ENCODE measurements around the gene PKP3. TPM values are rescaled to one million over a fixed set of nuclear protein-coding genes. Genes with fewer than 3 reads are reported as not detected.

PKP3 gene
- total and polyA plus RNA-seq, 7 donors, result 0.10 to 0.75 (median 0.15) TPM; not detected in 2

DNA sequence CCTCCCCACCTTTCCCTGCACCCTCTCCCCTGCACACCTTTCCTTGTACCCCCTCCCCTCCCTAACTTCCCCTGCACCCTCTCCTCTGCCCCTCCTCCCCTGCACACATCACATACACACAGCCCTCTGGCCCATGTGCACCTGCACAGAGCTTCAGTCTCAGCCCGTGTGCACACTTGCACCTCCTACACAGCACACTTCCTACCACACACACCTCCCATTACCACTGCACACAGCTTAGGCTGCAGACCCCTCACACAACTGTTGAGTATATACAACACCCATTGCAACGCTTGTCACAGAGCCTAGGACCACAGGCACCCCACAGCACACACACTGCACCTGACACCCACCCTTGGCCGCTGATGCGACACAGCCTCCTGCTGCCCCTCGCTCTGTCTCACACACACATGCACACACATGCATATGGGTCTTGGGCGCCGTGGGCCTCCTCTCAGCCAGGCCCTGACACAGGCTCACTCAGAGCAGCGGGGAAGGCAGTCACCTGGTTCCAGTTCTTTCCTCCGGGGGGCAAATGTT lies 20.4 kb downstream of the PKP3 start:
- WGBS, 3 donors, result 48 to 60% (median 54%) methylated on average over 9 of the region's 9 CpGs
- DNase-seq (peak in 1 of 2 donors; percentile 50), ATAC-seq (peak in 1 of 4 donors; percentile 11)
- H3K9me3 ChIP-seq, result no peaks in the 10 kb centered on the region
- TF ChIP-seq, protein P1, sequence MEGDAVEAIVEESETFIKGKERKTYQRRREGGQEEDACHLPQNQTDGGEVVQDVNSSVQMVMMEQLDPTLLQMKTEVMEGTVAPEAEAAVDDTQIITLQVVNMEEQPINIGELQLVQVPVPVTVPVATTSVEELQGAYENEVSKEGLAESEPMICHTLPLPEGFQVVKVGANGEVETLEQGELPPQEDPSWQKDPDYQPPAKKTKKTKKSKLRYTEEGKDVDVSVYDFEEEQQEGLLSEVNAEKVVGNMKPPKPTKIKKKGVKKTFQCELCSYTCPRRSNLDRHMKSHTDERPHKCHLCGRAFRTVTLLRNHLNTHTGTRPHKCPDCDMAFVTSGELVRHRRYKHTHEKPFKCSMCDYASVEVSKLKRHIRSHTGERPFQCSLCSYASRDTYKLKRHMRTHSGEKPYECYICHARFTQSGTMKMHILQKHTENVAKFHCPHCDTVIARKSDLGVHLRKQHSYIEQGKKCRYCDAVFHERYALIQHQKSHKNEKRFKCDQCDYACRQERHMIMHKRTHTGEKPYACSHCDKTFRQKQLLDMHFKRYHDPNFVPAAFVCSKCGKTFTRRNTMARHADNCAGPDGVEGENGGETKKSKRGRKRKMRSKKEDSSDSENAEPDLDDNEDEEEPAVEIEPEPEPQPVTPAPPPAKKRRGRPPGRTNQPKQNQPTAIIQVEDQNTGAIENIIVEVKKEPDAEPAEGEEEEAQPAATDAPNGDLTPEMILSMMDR (IDR thresholded peaks at IDR 0.05), result no peak
- H3K36me3 ChIP-seq (ENCODE audit: insufficient read depth in 1 of 2, low read depth in 1 of 2), result no peaks in the 10 kb centered on the region
- H3K27ac ChIP-seq, result no peak overlapping the region
- intact Hi-C loops (cut with DNase I), result no loop called here
- no peaks in the 10 kb centered on the region for H3K4me1 ChIP-seq
- H3K27me3 ChIP-seq (ENCODE audit: insufficient read depth in 3 of 3, low read length in 2 of 3), result peaks cover 0 to 54% (median 12%) of the 10 kb centered on the region in 3 donors
- H3K4me3 ChIP-seq, result peak overlapping the region; percentile 56

DNA sequence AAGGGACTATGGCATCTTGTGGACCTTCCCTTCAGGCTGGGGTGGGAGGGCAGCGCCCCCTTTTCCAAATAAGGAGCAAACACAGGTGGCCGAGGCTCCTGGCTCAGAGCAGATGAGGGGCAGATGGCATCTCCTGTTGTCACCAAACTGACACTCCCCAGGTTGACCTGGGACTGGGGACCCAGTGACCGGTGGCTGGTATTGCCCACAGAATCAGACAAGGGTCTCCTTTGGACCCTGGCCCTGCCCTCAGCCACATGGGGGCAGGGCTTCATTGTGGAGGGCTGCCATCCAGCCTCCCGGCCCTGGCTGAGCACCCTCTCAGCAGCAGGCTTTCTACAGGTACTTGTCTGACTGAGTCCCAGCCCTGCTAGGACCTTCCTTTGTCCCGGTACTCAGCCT lies 21.6 kb downstream of the PKP3 start:
- DNase-seq (peak in 1 of 2 donors; percentile 8), ATAC-seq (no peak)
- Histone ChIP-seq H3K27me3 (ENCODE audit: insufficient read depth in 3 of 3, low read length in 2 of 3) (peaks cover 0 to 58% (median 17%) of the 10 kb centered on the region in 3 donors), H3K4me3 (peak overlapping the region; percentile 41), H3K4me1 (no peaks in the 10 kb centered on the region), H3K36me3 (ENCODE audit: insufficient read depth in 1 of 2, low read depth in 1 of 2) (no peaks in the 10 kb centered on the region), H3K27ac (peak overlapping the region; percentile 41), H3K9me3 (no peaks in the 10 kb centered on the region)
- TF ChIP-seq, protein P1 (IDR thresholded peaks at IDR 0.05), result no peak
- 47 to 66% (median 62%) methylated on average over 5 of the region's 5 CpGs for WGBS, 3 donors
- intact Hi-C loops (cut with DNase I), result no loop called here

GRCh38 chr11:416051-416756 lies 22.2 kb downstream of the PKP3 start:
- peak overlapping the region; percentile 65 for H3K27ac ChIP-seq
- peaks cover 0 to 58% (median 17%) of the 10 kb centered on the region in 3 donors for H3K27me3 ChIP-seq (ENCODE audit: insufficient read depth in 3 of 3, low read length in 2 of 3)
- H3K9me3 ChIP-seq, result no peaks in the 10 kb centered on the region
- TF ChIP-seq, protein P1 (IDR thresholded peaks at IDR 0.05), result no peak
- ATAC-seq, result peak in 1 of 4 donors; percentile 5
- intact Hi-C loops (cut with DNase I), result no loop called here
- DNase-seq, result peak in 1 of 2 donors; percentile 10
- no peaks in the 10 kb centered on the region for H3K36me3 ChIP-seq (ENCODE audit: insufficient read depth in 1 of 2, low read depth in 1 of 2)
- H3K4me1 ChIP-seq, result no peaks in the 10 kb centered on the region
- peak overlapping the region; percentile 64 for H3K4me3 ChIP-seq
- 11 to 12% (median 12%) methylated on average over 32 to 45 of the region's 45 CpGs for WGBS, 3 donors

DNA sequence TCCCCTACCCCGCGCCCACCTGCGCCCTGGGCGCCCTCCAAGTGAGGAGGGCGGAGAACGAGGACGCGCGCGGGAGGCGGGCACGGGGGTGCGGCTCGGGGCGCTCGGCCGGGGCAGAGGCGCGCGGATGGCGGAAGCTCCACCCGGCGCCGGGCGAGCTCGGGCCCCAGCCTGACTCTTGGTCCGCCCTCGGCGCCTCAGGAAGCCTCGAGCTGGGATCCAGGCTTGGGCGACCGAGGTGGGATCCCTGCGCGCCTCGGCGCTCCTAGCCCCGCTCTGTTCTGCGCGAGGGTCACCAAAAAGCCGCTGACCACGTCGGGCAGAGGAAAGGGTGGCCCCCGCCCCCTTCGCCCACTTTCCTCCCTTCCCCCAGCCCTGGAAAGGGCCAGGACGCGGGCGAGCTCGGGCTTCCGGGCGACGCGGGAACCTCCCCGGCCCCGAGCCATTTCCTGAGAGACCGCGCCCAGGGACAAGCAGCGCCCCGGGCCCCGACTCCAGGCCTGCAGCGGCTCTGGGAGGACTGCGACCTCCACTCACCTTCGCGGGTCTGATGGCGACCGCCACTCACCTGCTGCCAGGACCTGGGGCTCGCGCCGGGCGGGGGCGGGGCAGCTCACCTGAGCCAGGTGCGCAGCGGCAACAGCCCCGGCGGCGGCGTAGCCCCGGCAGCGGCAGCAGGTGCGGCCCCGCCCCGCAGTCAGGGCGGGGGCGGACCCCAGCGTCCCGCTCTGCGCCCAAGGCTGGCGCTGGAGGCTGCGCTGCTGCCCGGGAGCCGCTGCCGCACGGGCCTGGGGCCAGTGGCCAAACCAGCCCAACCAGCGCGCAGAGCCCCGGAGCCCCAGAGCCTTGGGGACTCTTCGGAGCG lies 23.0 kb downstream of the PKP3 start:
- Histone ChIP-seq H3K4me1 (no peaks in the 10 kb centered on the region), H3K27ac (peak overlapping the region; percentile 65), H3K27me3 (ENCODE audit: insufficient read depth in 3 of 3, low read length in 2 of 3) (peaks cover 0 to 58% (median 17%) of the 10 kb centered on the region in 3 donors), H3K36me3 (ENCODE audit: insufficient read depth in 1 of 2, low read depth in 1 of 2) (no peaks in the 10 kb centered on the region), H3K4me3 (peak overlapping the region; percentile 64), H3K9me3 (no peaks in the 10 kb centered on the region)
- ATAC-seq, result peak; percentile 16 to 57 (median 32)
- intact Hi-C loops (cut with DNase I), result no loop called here
- peak; percentile 56 to 68 for DNase-seq
- 1 to 2% (median 1%) methylated on average over 72 to 97 of the region's 97 CpGs for WGBS, 3 donors
- TF ChIP-seq, protein P1 (IDR thresholded peaks at IDR 0.05), result no peak

Measured in psoas muscle (tissue), 8 donors.